Parathyroid adenoma (tissue), 2 donors: Measurements from ENCODE around the gene SLC10A7.

Experiments
- H2AFZ ChIP-seq: fragments of 300-600 bp; sonication (generic); one replicate; pipeline ENCODE4 v1.7.0; 2017; ENCODE audit warnings: antibody characterized with exemption, mild to moderate bottlenecking
- H3K27ac ChIP-seq: fragments of 300-600 bp; sonication (generic); one replicate; pipeline ENCODE4 v1.7.0; 2017
- H3K27me3 ChIP-seq: fragments of 300-600 bp; sonication (generic); one replicate; pipeline ENCODE4 v1.7.0; 2017; ENCODE audit warnings: low read length; ENCODE audit not compliant: control insufficient read depth, insufficient read depth
- H3K36me3 ChIP-seq: fragments of 300-600 bp; sonication (generic); one replicate; pipeline ENCODE4 v1.7.0; 2017; ENCODE audit warnings: low read length; ENCODE audit not compliant: control insufficient read depth, insufficient read depth
- H3K4me1 ChIP-seq: fragments of 300-600 bp; sonication (generic); one replicate; pipeline ENCODE4 v1.7.0; 2017; ENCODE audit warnings: control low read depth
- H3K4me2 ChIP-seq: fragments of 300-600 bp; sonication (generic); one replicate; pipeline ENCODE4 v1.7.0; 2017; ENCODE audit warnings: low read length
- H3K4me3 ChIP-seq: fragments of 300-600 bp; sonication (generic); one replicate; pipeline ENCODE4 v1.7.0; 2017; ENCODE audit warnings: low read depth, low read length
- H3K79me2 ChIP-seq: fragments of 300-600 bp; sonication (generic); one replicate; pipeline ENCODE4 v1.7.0; 2017; ENCODE audit warnings: control low read depth
- H3K9ac ChIP-seq: fragments of 300-600 bp; sonication (generic); one replicate; pipeline ENCODE4 v1.7.0; 2017; ENCODE audit warnings: mild to moderate bottlenecking
- H3K9me3 ChIP-seq: fragments of 300-600 bp; sonication (generic); one replicate; pipeline ENCODE4 v1.7.0; 2017; ENCODE audit warnings: low read length; ENCODE audit not compliant: control insufficient read depth
- CTCF ChIP-seq: fragments of 300-600 bp; sonication (generic); IDR thresholded peaks from one replicate; pipeline ENCODE4 v1.7.0; 2017; ENCODE audit warnings: antibody characterized with exemption, mild to moderate bottlenecking
- donor health status: primary hyperparathyroidism.

The SLC10A7 gene

GRCh38 chr4:146511381-146511780 lies 10.4 kb downstream of the SLC10A7 start:
- no peak for TF ChIP-seq CTCF
- Histone ChIP-seq H3K27me3 (no peaks in the 10 kb centered on the region), H3K27ac (no peak overlapping the region)

GRCh38 chr4:146510942-146511341 lies 10.8 kb downstream of the SLC10A7 start:
- TF ChIP-seq CTCF = no peak
- no peaks in the 10 kb centered on the region for H3K79me2 ChIP-seq
- no peaks in the 10 kb centered on the region for H3K9me3 ChIP-seq
- H3K36me3 ChIP-seq = no peaks in the 10 kb centered on the region
- no peak overlapping the region for H3K4me3 ChIP-seq
- H3K4me1 ChIP-seq = no peaks in the 10 kb centered on the region
- H2AFZ ChIP-seq = no peak overlapping the region
- H3K4me2 ChIP-seq = no peak overlapping the region
- H3K9ac ChIP-seq = no peak overlapping the region
- H3K27ac ChIP-seq = no peak overlapping the region
- no peaks in the 10 kb centered on the region for H3K27me3 ChIP-seq

More at GRCh38 chr4:146511381-146511780, 10.4 kb downstream of the SLC10A7 start:
- Histone ChIP-seq H3K4me2 (no peak overlapping the region), H3K4me1 (no peaks in the 10 kb centered on the region), H3K9ac (no peak overlapping the region), H3K4me3 (no peak overlapping the region), H3K79me2 (no peaks in the 10 kb centered on the region), H3K36me3 (no peaks in the 10 kb centered on the region), H3K9me3 (no peaks in the 10 kb centered on the region), H2AFZ (no peak overlapping the region)

- H3K79me2 ChIP-seq = no peaks in the 10 kb centered on the region
- no peaks in the 10 kb centered on the region for H3K9me3 ChIP-seq
- H3K4me3 ChIP-seq = no peak overlapping the region
- no peak overlapping the region for H3K4me2 ChIP-seq
- no peaks in the 10 kb centered on the region for H3K36me3 ChIP-seq
- TF ChIP-seq CTCF = no peak
- no peak overlapping the region for H2AFZ ChIP-seq
- H3K27ac ChIP-seq = no peak overlapping the region
- H3K9ac ChIP-seq = no peak overlapping the region
- H3K4me1 ChIP-seq = no peaks in the 10 kb centered on the region
- no peaks in the 10 kb centered on the region for H3K27me3 ChIP-seq
Measured at GRCh38 chr4:146508229-146508939, 13.4 kb downstream of the SLC10A7 start.

- no peak for TF ChIP-seq CTCF
- no peak overlapping the region for H3K4me3 ChIP-seq
- no peak overlapping the region for H3K27ac ChIP-seq
- H3K4me2 ChIP-seq = no peak overlapping the region
- H3K4me1 ChIP-seq = no peaks in the 10 kb centered on the region
- H2AFZ ChIP-seq = no peak overlapping the region
- H3K27me3 ChIP-seq = no peaks in the 10 kb centered on the region
- H3K9me3 ChIP-seq = no peaks in the 10 kb centered on the region
- no peaks in the 10 kb centered on the region for H3K79me2 ChIP-seq
- no peaks in the 10 kb centered on the region for H3K36me3 ChIP-seq
- H3K9ac ChIP-seq = no peak overlapping the region
Measured at GRCh38 chr4:146507632-146508031, 14.1 kb downstream of the SLC10A7 start.

- Histone ChIP-seq H3K79me2 (no peaks in the 10 kb centered on the region), H3K27me3 (no peaks in the 10 kb centered on the region), H3K27ac (no peak overlapping the region), H3K9me3 (no peaks in the 10 kb centered on the region), H3K9ac (no peak overlapping the region), H3K4me1 (no peaks in the 10 kb centered on the region), H3K4me2 (no peak overlapping the region), H3K4me3 (no peak overlapping the region), H2AFZ (no peak overlapping the region), H3K36me3 (no peaks in the 10 kb centered on the region)
- no peak for TF ChIP-seq CTCF
Measured at GRCh38 chr4:146506272-146506671, 15.5 kb downstream of the SLC10A7 start.
